ENCODE measurements around the gene INO80B.

Gene INO80B

DNA sequence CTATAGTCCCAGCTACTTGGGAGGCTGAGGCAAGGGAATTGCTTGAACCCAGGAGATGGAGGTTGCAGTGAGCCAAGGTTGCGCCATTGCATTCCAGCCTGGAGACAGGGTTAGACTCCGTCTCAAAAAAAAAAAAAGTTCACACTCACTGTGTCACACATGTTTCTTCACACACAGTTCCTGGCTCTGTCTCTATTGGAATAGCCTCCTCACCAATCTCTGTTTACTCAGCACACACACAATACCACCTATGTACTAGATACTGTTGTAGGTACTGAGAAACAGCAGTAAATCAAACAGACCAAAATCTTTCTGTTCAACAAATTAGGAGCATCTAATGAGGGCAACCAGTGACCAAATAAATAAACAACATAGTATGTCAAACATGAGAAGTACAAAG, 31.3 kb downstream of the INO80B start:
- H3K4me1 ChIP-seq (ENCODE audit: control insufficient read depth, low read length) = peaks cover 17% of the 10 kb centered on the region
- H3K27ac ChIP-seq (ENCODE audit: low read depth, low read length) = no peak overlapping the region
- no peak for TF ChIP-seq EZH2phosphoT487 (IDR thresholded peaks at IDR 0.05; ENCODE audit: borderline replicate concordance, low read length)
- H3K79me2 ChIP-seq (ENCODE audit: control insufficient read depth, low read length) = peaks cover 24% of the 10 kb centered on the region
- no peak overlapping the region for H3K4me3 ChIP-seq (ENCODE audit: low read length)
- H3K27me3 ChIP-seq (ENCODE audit: control insufficient read depth, low read length) = no peaks in the 10 kb centered on the region
- no peaks in the 10 kb centered on the region for H3F3A ChIP-seq (ENCODE audit: control insufficient read depth, insufficient read depth)
- H3K9me3 ChIP-seq (ENCODE audit: control insufficient read depth, insufficient read depth, low read length) = no peaks in the 10 kb centered on the region
- H3K9me2 ChIP-seq (replicated peaks; ENCODE audit: control insufficient read depth, low read length) = no peaks in the 10 kb centered on the region
- no peak overlapping the region for H3K4me2 ChIP-seq (ENCODE audit: low read length)
- H4K20me1 ChIP-seq (ENCODE audit: control insufficient read depth, insufficient read depth, low read depth, low read length) = peaks cover 7% of the 10 kb centered on the region; the same call in 1 of the 2 replicates
- H3K36me3 ChIP-seq (ENCODE audit: control insufficient read depth, low read length) = peaks cover 20% of the 10 kb centered on the region

DNA sequence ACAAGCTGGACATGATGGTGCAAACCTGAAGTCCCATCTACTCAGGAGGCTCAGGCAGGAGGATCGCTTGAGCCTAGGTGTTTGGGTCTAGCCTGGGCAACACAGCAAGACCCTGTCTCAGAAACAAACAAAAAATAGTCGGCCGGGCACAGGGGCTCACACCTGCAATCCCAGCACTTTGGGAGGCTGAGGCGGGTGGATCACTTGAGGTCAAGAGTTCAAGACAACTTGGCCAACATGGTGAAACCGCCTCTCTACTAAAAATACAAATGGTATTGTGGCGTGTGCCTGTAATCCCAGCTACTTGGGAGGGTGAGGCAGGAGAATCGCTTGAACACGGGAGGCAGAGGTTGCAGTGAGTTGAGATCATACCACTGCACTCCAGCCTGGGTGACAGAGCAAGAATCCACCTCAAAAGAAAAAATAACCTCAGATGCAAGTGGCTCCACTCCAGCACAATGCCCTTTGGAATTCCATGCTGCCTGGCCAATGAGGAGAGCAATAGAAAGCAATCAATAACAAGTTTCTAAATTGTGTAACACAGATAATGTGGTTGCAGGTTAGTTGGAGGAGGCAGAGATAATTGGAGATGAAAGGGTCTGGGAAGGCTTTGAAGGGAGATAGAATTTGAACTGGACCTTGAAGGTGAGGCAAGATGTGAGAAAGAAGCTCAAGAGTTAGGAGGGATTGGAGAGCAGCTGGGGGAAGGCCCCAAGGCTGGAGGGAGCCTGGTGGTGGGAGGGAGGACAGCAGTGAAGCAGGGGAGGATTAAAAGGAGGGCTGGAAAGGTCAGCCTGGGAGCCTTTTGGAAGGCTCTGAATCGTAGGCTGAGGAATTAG, 34.0 kb downstream of the INO80B start:
- no peak overlapping the region for H3K27ac ChIP-seq (ENCODE audit: low read depth, low read length)
- no peaks in the 10 kb centered on the region for H3F3A ChIP-seq (ENCODE audit: control insufficient read depth, insufficient read depth)
- TF ChIP-seq, protein P1, sequence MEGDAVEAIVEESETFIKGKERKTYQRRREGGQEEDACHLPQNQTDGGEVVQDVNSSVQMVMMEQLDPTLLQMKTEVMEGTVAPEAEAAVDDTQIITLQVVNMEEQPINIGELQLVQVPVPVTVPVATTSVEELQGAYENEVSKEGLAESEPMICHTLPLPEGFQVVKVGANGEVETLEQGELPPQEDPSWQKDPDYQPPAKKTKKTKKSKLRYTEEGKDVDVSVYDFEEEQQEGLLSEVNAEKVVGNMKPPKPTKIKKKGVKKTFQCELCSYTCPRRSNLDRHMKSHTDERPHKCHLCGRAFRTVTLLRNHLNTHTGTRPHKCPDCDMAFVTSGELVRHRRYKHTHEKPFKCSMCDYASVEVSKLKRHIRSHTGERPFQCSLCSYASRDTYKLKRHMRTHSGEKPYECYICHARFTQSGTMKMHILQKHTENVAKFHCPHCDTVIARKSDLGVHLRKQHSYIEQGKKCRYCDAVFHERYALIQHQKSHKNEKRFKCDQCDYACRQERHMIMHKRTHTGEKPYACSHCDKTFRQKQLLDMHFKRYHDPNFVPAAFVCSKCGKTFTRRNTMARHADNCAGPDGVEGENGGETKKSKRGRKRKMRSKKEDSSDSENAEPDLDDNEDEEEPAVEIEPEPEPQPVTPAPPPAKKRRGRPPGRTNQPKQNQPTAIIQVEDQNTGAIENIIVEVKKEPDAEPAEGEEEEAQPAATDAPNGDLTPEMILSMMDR (IDR thresholded peaks at IDR 0.05; ENCODE audit: low read depth, low read length, poor library complexity, severe bottlenecking) = no peak
- no peak for TF ChIP-seq EZH2phosphoT487 (IDR thresholded peaks at IDR 0.05; ENCODE audit: borderline replicate concordance, low read length)
- H3K4me2 ChIP-seq (ENCODE audit: low read length) = no peak overlapping the region
- peaks cover 36% of the 10 kb centered on the region for H3K36me3 ChIP-seq (ENCODE audit: control insufficient read depth, low read length)
- peaks cover 2% of the 10 kb centered on the region for H3K79me2 ChIP-seq (ENCODE audit: control insufficient read depth, low read length)
- no peaks in the 10 kb centered on the region for H4K20me1 ChIP-seq (ENCODE audit: control insufficient read depth, insufficient read depth, low read depth, low read length)
- no peaks in the 10 kb centered on the region for H3K9me3 ChIP-seq (ENCODE audit: control insufficient read depth, insufficient read depth, low read length)
- H3K4me3 ChIP-seq (ENCODE audit: low read length) = no peak overlapping the region
- H3K9me2 ChIP-seq (replicated peaks; ENCODE audit: control insufficient read depth, low read length) = no peaks in the 10 kb centered on the region
- peaks cover 2% of the 10 kb centered on the region; the same call in 1 of the 2 replicates for H3K4me1 ChIP-seq (ENCODE audit: control insufficient read depth, low read length)
- H3K27me3 ChIP-seq (ENCODE audit: control insufficient read depth, low read length) = no peaks in the 10 kb centered on the region

DNA sequence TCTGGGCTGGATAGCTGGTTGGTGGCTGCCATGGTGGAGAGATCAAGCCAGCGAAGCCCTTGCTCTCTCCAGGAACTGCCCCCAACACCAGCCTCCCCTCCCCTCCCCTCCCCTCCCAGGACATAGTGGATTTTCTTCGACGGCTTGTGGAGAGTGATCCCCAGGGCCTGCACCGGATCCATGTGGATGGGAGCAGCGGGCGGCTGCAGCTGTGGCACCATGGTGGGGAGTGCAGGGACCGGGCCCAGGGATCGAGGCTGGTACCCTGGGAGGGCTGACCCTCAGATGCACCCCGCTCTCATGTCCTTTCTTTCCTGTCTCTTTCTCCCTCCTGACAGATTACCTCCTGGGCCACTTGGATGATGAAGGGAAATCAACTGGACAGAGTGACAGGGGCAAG, 35.0 kb downstream of the INO80B start:
- TF ChIP-seq, protein P1 (IDR thresholded peaks at IDR 0.05; ENCODE audit: low read depth, low read length, poor library complexity, severe bottlenecking) = no peak
- no peak for TF ChIP-seq EZH2phosphoT487 (IDR thresholded peaks at IDR 0.05; ENCODE audit: borderline replicate concordance, low read length)
- Histone ChIP-seq H3K4me3 (ENCODE audit: low read length) (no peak overlapping the region), H3K79me2 (ENCODE audit: control insufficient read depth, low read length) (no peaks in the 10 kb centered on the region), H4K20me1 (ENCODE audit: control insufficient read depth, insufficient read depth, low read depth, low read length) (no peaks in the 10 kb centered on the region), H3K27ac (ENCODE audit: low read depth, low read length) (no peak overlapping the region), H3K4me1 (ENCODE audit: control insufficient read depth, low read length) (no peaks in the 10 kb centered on the region), H3K9me2 (replicated peaks; ENCODE audit: control insufficient read depth, low read length) (no peaks in the 10 kb centered on the region), H3K36me3 (ENCODE audit: control insufficient read depth, low read length) (peaks cover 36% of the 10 kb centered on the region), H3K4me2 (ENCODE audit: low read length) (no peak overlapping the region), H3K9me3 (ENCODE audit: control insufficient read depth, insufficient read depth, low read length) (no peaks in the 10 kb centered on the region), H3K27me3 (ENCODE audit: control insufficient read depth, low read length) (no peaks in the 10 kb centered on the region), H3F3A (ENCODE audit: control insufficient read depth, insufficient read depth) (no peaks in the 10 kb centered on the region)
